ENCODE results near the gene ZNF253. TPM values are rescaled to one million over a fixed set of nuclear protein-coding genes. Genes with fewer than 3 reads are reported as not detected.

Gene ZNF253
- total and polyA plus RNA-seq, 2 of the 8 experiments (the other 6 are each of a cell fraction or from before 2014, with no cell fraction given) = 8.3 to 64.0 TPM

DNA sequence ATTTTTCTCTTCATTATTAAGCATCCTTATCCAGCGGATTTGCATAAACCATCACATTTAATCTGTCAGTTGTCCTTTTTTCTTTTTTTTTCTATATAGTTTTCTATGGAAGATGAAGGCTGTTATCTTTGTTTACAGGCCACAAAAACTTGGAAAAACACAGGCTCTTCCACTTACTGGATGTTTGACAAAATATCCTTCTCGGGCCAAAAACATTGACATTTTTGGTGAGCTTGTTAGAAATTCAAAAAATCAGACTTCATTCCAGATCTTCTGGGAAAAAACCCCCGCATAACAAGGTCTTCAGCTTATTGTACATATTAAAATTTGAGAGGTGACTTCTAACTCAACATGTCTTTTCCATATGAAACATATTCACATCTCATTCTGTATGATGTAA lies 48.9 kb downstream of the ZNF253 start:
- ChIA-PET CTCF (ENCODE audit: partially characterized antibody) (interaction anchor here (0.7 kb wide), 1 partner anchor 43 kb away, joined by 3 read pairs; no protein-coding TSS in a partner anchor), POLR2A (ENCODE audit: partially characterized antibody) (interaction anchor here (9.9 kb wide), 1 partner anchor 14 kb away, joined by 127 read pairs; the partner anchor contains the start of gene ZNF93)
- no peak overlapping the region for H3K14ac ChIP-seq (ENCODE audit: insufficient read length)
- no peak overlapping the region for H3K56ac ChIP-seq (replicated peaks; ENCODE audit: insufficient read length, low read depth, low read length)
- H4K91ac ChIP-seq (replicated peaks; ENCODE audit: insufficient read length, low read length) = no peak overlapping the region
- H2BK12ac ChIP-seq (ENCODE audit: low read depth, low read length) = no peak overlapping the region
- peaks cover 3 to 10% of the 10 kb centered on the region in 2 experiments for H4K20me1 ChIP-seq (replicated peaks in 1 of 2; ENCODE audit: control insufficient read depth in 1 of 2, insufficient read depth in 2 of 2, low read length in 2 of 2)
- WGBS, 2 experiments (ENCODE audit: extremely low coverage in 1 of 2, insufficient coverage in 1 of 2, insufficient read length in 1 of 2, insufficient replicate concordance in 2 of 2, low coverage in 1 of 2, low lambda C conversion rate in 2 of 2, missing lambda C conversion rate in 1 of 2) = 86% methylated on average over 3 of the region's 3 CpGs; no CpG with 5 or more reads in 1 of the 2 experiments
- no peak overlapping the region for H2BK20ac ChIP-seq (ENCODE audit: low read length)
- FAIRE-seq = no peak
- H3K18ac ChIP-seq (ENCODE audit: extremely low read depth, low read length) = no peak overlapping the region
- H2BK15ac ChIP-seq (ENCODE audit: low read length) = no peak overlapping the region
- H3K23ac ChIP-seq (ENCODE audit: insufficient read length) = no peak overlapping the region
- H3K4me1 ChIP-seq (replicated peaks in 1 of 4; ENCODE audit: control insufficient read depth in 3 of 4, insufficient read depth in 4 of 4, low read length in 3 of 4) = no peaks in the 10 kb centered on the region
- TF ChIP-seq RFX5 (IDR thresholded peaks at IDR 0.05; ENCODE audit: borderline replicate concordance, low read depth, low read length) = no peak
- TF ChIP-seq, protein P1, sequence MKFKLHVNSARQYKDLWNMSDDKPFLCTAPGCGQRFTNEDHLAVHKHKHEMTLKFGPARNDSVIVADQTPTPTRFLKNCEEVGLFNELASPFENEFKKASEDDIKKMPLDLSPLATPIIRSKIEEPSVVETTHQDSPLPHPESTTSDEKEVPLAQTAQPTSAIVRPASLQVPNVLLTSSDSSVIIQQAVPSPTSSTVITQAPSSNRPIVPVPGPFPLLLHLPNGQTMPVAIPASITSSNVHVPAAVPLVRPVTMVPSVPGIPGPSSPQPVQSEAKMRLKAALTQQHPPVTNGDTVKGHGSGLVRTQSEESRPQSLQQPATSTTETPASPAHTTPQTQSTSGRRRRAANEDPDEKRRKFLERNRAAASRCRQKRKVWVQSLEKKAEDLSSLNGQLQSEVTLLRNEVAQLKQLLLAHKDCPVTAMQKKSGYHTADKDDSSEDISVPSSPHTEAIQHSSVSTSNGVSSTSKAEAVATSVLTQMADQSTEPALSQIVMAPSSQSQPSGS (IDR thresholded peaks at IDR 0.05; ENCODE audit: low read length) = no peak
- TF ChIP-seq POLR2A (IDR thresholded peaks at IDR 0.05; ENCODE audit: control extremely low read depth in 1 of 2, low read depth in 2 of 2, low read length in 2 of 2) = no peak
- H2AK5ac ChIP-seq (ENCODE audit: low read depth, low read length) = no peak overlapping the region
- H3K36me3 ChIP-seq (ENCODE audit: control insufficient read depth in 2 of 4, insufficient read depth in 4 of 4, low read length in 3 of 4) = peaks cover 9 to 29% (median 18%) of the 10 kb centered on the region in 4 experiments; a peak in 7 of 8 replicates
- H3K9ac ChIP-seq (replicated peaks in 1 of 4; ENCODE audit: extremely low read depth in 1 of 4, low read depth in 3 of 4, low read length in 3 of 4) = no peak overlapping the region
- H2BK5ac ChIP-seq (ENCODE audit: low read depth, low read length) = no peak overlapping the region
- H4K8ac ChIP-seq (ENCODE audit: extremely low read depth, insufficient read depth, low read length) = no peak overlapping the region
- no peaks in the 10 kb centered on the region for H3K27me3 ChIP-seq (replicated peaks in 1 of 4; ENCODE audit: control insufficient read depth in 3 of 4, extremely low read depth in 1 of 4, insufficient read depth in 3 of 4, low read length in 3 of 4)
- no peak overlapping the region for H3K27ac ChIP-seq (ENCODE audit: low read depth, low read length)
- no peaks in the 10 kb centered on the region for H3K79me1 ChIP-seq (ENCODE audit: low read depth, low read length)
- H3K4ac ChIP-seq (replicated peaks; ENCODE audit: insufficient read length, low read depth, low read length) = no peak overlapping the region
- no peaks in the 10 kb centered on the region for H3K9me3 ChIP-seq (ENCODE audit: insufficient read depth in 2 of 2, low read depth in 1 of 2, low read length in 1 of 2)
- H4K5ac ChIP-seq (ENCODE audit: insufficient read length, low read depth, low read length) = no peak overlapping the region
- H3K79me2 ChIP-seq (ENCODE audit: control insufficient read depth in 1 of 2, insufficient read depth in 2 of 2, low read length in 2 of 2) = peaks cover 10 to 81% of the 10 kb centered on the region in 2 experiments
- no peak overlapping the region for H2BK120ac ChIP-seq (replicated peaks; ENCODE audit: low read depth, low read length)
- no peak overlapping the region for H3K4me2 ChIP-seq (ENCODE audit: insufficient read depth in 1 of 2, low read depth in 2 of 2, low read length in 2 of 2)
- DNase-seq (ENCODE audit: low read depth in 1 of 2, low spot score in 2 of 2) = no peak
- no peaks in the 10 kb centered on the region for H3K23me2 ChIP-seq (ENCODE audit: low read depth, low read length)
- H3K4me3 ChIP-seq (ENCODE audit: extremely low read depth in 1 of 4, insufficient read depth in 2 of 4, low read depth in 3 of 4, low read length in 4 of 4) = no peak overlapping the region
- no peak overlapping the region for H2AFZ ChIP-seq (ENCODE audit: low read length)

Data from H1 (cell line).